Omental fat pad (tissue), 4 donors: ENCODE data around the gene SEL1L3. TPM values are rescaled to one million over a fixed set of nuclear protein-coding genes. Genes with fewer than 3 reads are reported as not detected.

Source experiments
- ATAC-seq: fragments of 150-250 bp; one replicate; pipeline ENCODE4 v1.9.1; 2016; ENCODE audit warnings: mild to moderate bottlenecking, moderate library complexity; ENCODE audit not compliant: low FRiP score
- DNase-seq: peaks from one replicate; pipeline ENCODE4 v3.0.0-alpha.2; 2019; ENCODE audit warnings: low spot score
- CTCF ChIP-seq, 3 donors: fragments of 450-650 bp; IDR thresholded peaks; one replicate each; pipeline ENCODE4 v1.5.1; 2016 to 2017; ENCODE audit warnings: antibody characterized with exemption in 3 of 3, mild to moderate bottlenecking in 3 of 3, moderate library complexity in 2 of 3
- total RNA-seq, 4 donors: library from RNA; depleted of rRNA; stranded (reverse); fragments of >200 nt; gene quantifications; one replicate each; pipeline ENCODE4 v1.1.0, GENCODE V29; 2016

SEL1L3 gene
- total RNA-seq, 4 donors from 2014 or later = 15.8 to 29.9 (median 21.4) TPM

- ATAC-seq = no peak
- no peak for DNase-seq
- TF ChIP-seq CTCF (IDR thresholded peaks at IDR 0.05) = no peak
Measured at GRCh38 chr4:25827373-25827772, 35.4 kb downstream of the SEL1L3 start.

DNA sequence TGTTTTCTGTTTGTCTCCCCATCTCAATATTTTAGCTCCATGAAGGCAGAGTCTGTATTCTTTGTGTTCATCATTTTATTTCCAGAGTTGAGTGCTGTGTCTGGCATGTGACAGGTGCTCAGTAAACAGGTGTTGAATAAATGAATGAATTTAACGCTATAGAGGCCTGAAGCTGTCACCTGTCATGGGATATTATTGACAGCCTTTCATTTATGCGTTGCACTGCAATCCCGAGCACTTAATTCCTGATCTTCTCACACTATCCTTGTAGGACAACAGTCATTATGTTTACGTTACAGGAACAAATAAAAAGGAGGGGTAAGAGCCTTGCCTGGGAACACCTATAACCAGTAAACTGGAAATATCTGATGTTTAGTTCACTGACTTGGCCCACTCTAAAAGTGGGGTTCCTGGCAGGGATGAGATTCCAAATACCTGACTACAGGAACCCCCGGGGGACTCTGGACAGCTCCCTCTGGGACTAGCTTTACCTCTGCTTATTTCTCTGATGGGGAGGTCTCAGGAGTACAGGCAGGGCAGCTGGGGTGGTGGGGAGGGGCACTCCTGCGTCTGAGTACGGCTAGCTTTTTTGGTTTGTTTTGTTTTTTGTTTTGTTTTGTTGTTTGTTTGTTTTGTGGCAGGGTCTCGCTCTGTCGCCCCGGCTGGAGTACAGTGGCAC lies 36.6 kb downstream of the SEL1L3 start:
- ATAC-seq (no peak), DNase-seq (no peak)
- TF ChIP-seq CTCF (IDR thresholded peaks at IDR 0.05) = no peak

- ATAC-seq = no peak
- no peak for TF ChIP-seq CTCF (IDR thresholded peaks at IDR 0.05)
- no peak for DNase-seq
Measured at GRCh38 chr4:25823632-25824031, 39.2 kb downstream of the SEL1L3 start.

GRCh38 chr4:25821899-25822298 lies 40.9 kb downstream of the SEL1L3 start:
- DNase-seq (no peak), ATAC-seq (no peak)
- TF ChIP-seq CTCF (IDR thresholded peaks at IDR 0.05) = no peak

DNA sequence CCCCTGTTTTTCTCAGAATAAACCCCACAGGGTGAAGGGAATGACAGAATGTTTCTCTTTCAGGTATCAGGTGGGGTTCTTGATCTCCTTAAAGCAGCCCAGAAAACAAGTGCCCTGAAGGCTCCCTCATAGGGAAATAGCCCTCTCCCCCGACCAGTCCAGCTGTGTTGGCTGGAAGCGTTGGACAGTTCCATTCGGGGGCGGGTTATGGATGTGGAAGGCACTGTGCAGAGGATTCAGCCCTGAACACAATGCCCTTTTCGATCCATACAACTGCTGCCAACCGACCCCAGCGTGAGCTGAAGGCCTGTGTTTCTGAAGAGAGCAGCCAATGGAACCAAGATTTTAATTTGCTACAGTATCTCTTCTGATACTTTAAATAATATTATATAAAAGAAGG lies 41.5 kb downstream of the SEL1L3 start:
- no peak for TF ChIP-seq CTCF (IDR thresholded peaks at IDR 0.05)
- ATAC-seq (no peak), DNase-seq (no peak)

- DNase-seq = no peak
- TF ChIP-seq CTCF (IDR thresholded peaks at IDR 0.05) = no peak
- ATAC-seq = no peak
Measured at GRCh38 chr4:25818876-25819275, 43.9 kb downstream of the SEL1L3 start.

DNA sequence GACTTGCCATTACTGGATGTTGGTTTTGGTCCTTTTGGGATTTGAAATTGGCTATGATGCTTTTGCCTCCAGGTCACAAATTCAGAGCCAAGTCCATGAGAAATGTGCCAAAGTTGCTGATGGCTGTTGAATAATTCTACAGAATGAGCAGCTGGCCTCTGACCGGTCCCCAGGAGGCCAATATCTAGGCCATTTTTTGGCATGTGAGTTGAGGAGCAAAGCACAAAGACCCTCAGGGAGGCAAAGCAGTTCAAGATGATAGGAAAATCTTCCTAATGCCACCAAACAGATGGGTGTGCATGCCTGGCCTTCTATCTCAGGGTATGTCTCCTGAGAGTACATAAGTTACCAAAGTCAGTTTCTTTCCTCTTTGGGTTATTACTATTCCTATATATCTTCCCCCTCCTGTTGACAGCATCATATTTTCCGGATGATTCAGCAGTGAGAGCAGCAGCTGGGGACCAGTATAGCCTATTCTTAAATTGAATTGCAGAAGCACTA lies 44.4 kb downstream of the SEL1L3 start:
- no peak for DNase-seq
- TF ChIP-seq CTCF (IDR thresholded peaks at IDR 0.05) = no peak
- no peak for ATAC-seq
